Neural crest cell (in vitro differentiated cells): ENCODE results near the gene BAG1. TPM values are rescaled to one million over a fixed set of nuclear protein-coding genes. Genes with fewer than 3 reads are reported as not detected.

Experiments used
- DNase-seq: peaks from one replicate; pipeline ENCODE4 v3.0.0; 2021; ENCODE audit warnings: low read depth, mixed read lengths, low spot score
- H3K27ac Mint-ChIP-seq: one replicate; pipeline ENCODE4 v1.8.0; 2021; ENCODE audit warnings: mild to moderate bottlenecking, mixed read lengths; ENCODE audit not compliant: unreplicated experiment
- H3K27me3 Mint-ChIP-seq: 2 replicates; pipeline ENCODE4 v1.8.0; 2021; ENCODE audit warnings: low read depth, mild to moderate bottlenecking, mixed read lengths
- H3K36me3 Mint-ChIP-seq: 2 replicates; pipeline ENCODE4 v1.8.0; 2021; ENCODE audit warnings: low read depth, mild to moderate bottlenecking, mixed read lengths
- H3K4me1 Mint-ChIP-seq: 2 replicates; pipeline ENCODE4 v1.8.0; 2021; ENCODE audit warnings: mixed read lengths
- H3K4me3 Mint-ChIP-seq: one replicate; pipeline ENCODE4 v1.8.0; 2021; ENCODE audit warnings: mild to moderate bottlenecking, mixed read lengths
- H3K9me3 Mint-ChIP-seq: 2 replicates; pipeline ENCODE4 v1.8.0; 2021; ENCODE audit warnings: mixed read lengths
- CTCF ChIP-seq: fragments of 200-600 bp; sonication (generic); conservative IDR thresholded peaks from 2 replicates; pipeline ENCODE4 v1.5.0; 2021; ENCODE audit warnings: antibody characterized with exemption, mild to moderate bottlenecking
- total RNA-seq: library from RNA; stranded (reverse); gene quantifications from 2 replicates; pipeline ENCODE4 v1.2.1, GENCODE V29; 2021

BAG1 gene
- total RNA-seq, 1 donor from 2014 or later: 97.5 TPM

GRCh38 chr9:33236571-33236970 is 27.9 kb downstream of the BAG1 start:
- no peak for TF ChIP-seq CTCF
- no peaks in the 10 kb centered on the region for H3K36me3 Mint-ChIP-seq
- peaks cover 44% of the 10 kb centered on the region for H3K27me3 Mint-ChIP-seq
- H3K4me1 Mint-ChIP-seq: no peaks in the 10 kb centered on the region
- H3K27ac Mint-ChIP-seq: no peak overlapping the region
- DNase-seq: no peak
- H3K9me3 Mint-ChIP-seq: no peaks in the 10 kb centered on the region
- no peak overlapping the region for H3K4me3 Mint-ChIP-seq

GRCh38 chr9:33234511-33235467 is 29.7 kb downstream of the BAG1 start:
- Mint-ChIP-seq H3K4me3 (no peak overlapping the region), H3K4me1 (no peaks in the 10 kb centered on the region), H3K9me3 (no peaks in the 10 kb centered on the region), H3K36me3 (no peaks in the 10 kb centered on the region), H3K27ac (no peak overlapping the region), H3K27me3 (peaks cover 45% of the 10 kb centered on the region)
- no peak for TF ChIP-seq CTCF
- no peak for DNase-seq

- H3K36me3 Mint-ChIP-seq: no peaks in the 10 kb centered on the region
- no peaks in the 10 kb centered on the region for H3K4me1 Mint-ChIP-seq
- H3K9me3 Mint-ChIP-seq: no peaks in the 10 kb centered on the region
- peaks cover 44% of the 10 kb centered on the region for H3K27me3 Mint-ChIP-seq
- no peak overlapping the region for H3K27ac Mint-ChIP-seq
- no peak overlapping the region for H3K4me3 Mint-ChIP-seq
- DNase-seq: no peak
- no peak for TF ChIP-seq CTCF
These were observed 30.7 kb downstream of the BAG1 start for GRCh38 chr9:33233626-33234342.

GRCh38 chr9:33232815-33233214 is 31.7 kb downstream of the BAG1 start:
- Mint-ChIP-seq H3K27me3 (peaks cover 48% of the 10 kb centered on the region), H3K4me3 (no peak overlapping the region), H3K36me3 (no peaks in the 10 kb centered on the region), H3K4me1 (no peaks in the 10 kb centered on the region), H3K27ac (no peak overlapping the region), H3K9me3 (no peaks in the 10 kb centered on the region)
- no peak for DNase-seq
- TF ChIP-seq CTCF: no peak

- Mint-ChIP-seq H3K27ac (no peak overlapping the region), H3K36me3 (no peaks in the 10 kb centered on the region), H3K4me1 (no peaks in the 10 kb centered on the region), H3K27me3 (peaks cover 46% of the 10 kb centered on the region), H3K9me3 (no peaks in the 10 kb centered on the region), H3K4me3 (no peak overlapping the region)
- no peak for DNase-seq
- no peak for TF ChIP-seq CTCF
These were observed 32.9 kb downstream of the BAG1 start for GRCh38 chr9:33231623-33231942.
